HepG2 (cell line): ENCODE results near the gene CCNL1.

Experiments used
- CTCF ChIP-seq: sonication (generic); formaldehyde crosslinking; IDR thresholded peaks from 2 replicates; pipeline ENCODE4 v1.5.0; 2020; ENCODE audit warnings: mild to moderate bottlenecking, missing genetic modification reagents, moderate library complexity
- EHMT2 ChIP-seq: fragments of 200-600 bp; sonication (generic); IDR thresholded peaks from 2 replicates; pipeline ENCODE4 v1.7.0; 2017; ENCODE audit warnings: antibody characterized with exemption, low read depth, low read length, borderline replicate concordance
- MEIS1 ChIP-seq: sonication (generic); formaldehyde crosslinking; IDR thresholded peaks from 2 replicates; pipeline ENCODE4 v1.9.0; 2021; ENCODE audit warnings: mild to moderate bottlenecking, missing genetic modification reagents, moderate library complexity, borderline replicate concordance
- TCF12 ChIP-seq, 2 experiments: fragments of 450-650 bp in 1 of 2; sonication (generic) in 1 of 2; formaldehyde crosslinking in 1 of 2; IDR thresholded peaks; 2 replicates each; pipeline versions ENCODE4 v1.6.1 to v1.8.0; 2017 to 2022; ENCODE audit warnings: antibody characterized with exemption in 1 of 2, mild to moderate bottlenecking in 1 of 2, missing genetic modification reagents in 1 of 2, moderate library complexity in 1 of 2
- ZFX ChIP-seq: sonication (generic); formaldehyde crosslinking; IDR thresholded peaks from 2 replicates; pipeline ENCODE4 v1.4.0; 2020; ENCODE audit warnings: mild to moderate bottlenecking, low read depth, missing genetic modification reagents, moderate library complexity
- ZSCAN30 ChIP-seq: sonication (generic); formaldehyde crosslinking; IDR thresholded peaks from 2 replicates; pipeline ENCODE4 v1.5.0; 2020; ENCODE audit warnings: mild to moderate bottlenecking, missing genetic modification reagents

- TF ChIP-seq EHMT2 = no peak
- no peak for TF ChIP-seq CTCF
- TF ChIP-seq ZSCAN30 (CRISPR knock-in tag) = no peak
- no peak for TF ChIP-seq MEIS1 (CRISPR knock-in tag)
- TF ChIP-seq ZFX (CRISPR knock-in tag) = no peak
- no peak for TF ChIP-seq TCF12 (IDR thresholded peaks at IDR 0.05)
- TF ChIP-seq TCF12 (CRISPR knock-in tag; IDR thresholded peaks at IDR 0.05) = no peak
Observed at GRCh38 chr3:157099326-157100095, 60.4 kb downstream of the CCNL1 start.
